NB4 (cell line): ENCODE measurements around the gene GRID2.
A peak's percentile ranks its signal among the peaks of the same experiment; 100 is the strongest.

ENCODE experiments used
- DNase-seq: peaks from one replicate; pipeline ENCODE4 v3.0.0; 2010; ENCODE audit warnings: low read depth
- H3K4me3 ChIP-seq: one replicate; pipeline ENCODE4 v1.5.1; 2011; ENCODE audit warnings: mild to moderate bottlenecking, low read depth, low read length, moderate library complexity
- CTCF ChIP-seq: IDR thresholded peaks from one replicate; pipeline ENCODE4 v1.5.1; 2012; ENCODE audit warnings: low read depth, low read length
- MAX ChIP-seq: IDR thresholded peaks from 2 replicates; pipeline ENCODE4 v1.6.1; 2011; ENCODE audit warnings: low read depth, low read length
- MYC ChIP-seq: IDR thresholded peaks from 2 replicates; pipeline ENCODE4 v1.6.1; 2011; ENCODE audit warnings: low read depth, low read length
- POLR2A ChIP-seq: IDR thresholded peaks from 2 replicates; pipeline ENCODE4 v1.6.1; 2011; ENCODE audit warnings: mild to moderate bottlenecking; ENCODE audit not compliant: insufficient read length; ENCODE audit errors: extremely low read depth

Gene GRID2

GRCh38 chr4:93698686-93699085 lies 1394.9 kb downstream of the GRID2 start:
- DNase-seq = no peak
- no peak for TF ChIP-seq MYC
- TF ChIP-seq MAX = no peak
- no peak for TF ChIP-seq CTCF
- no peak for TF ChIP-seq POLR2A
- H3K4me3 ChIP-seq = no peak overlapping the region

GRCh38 chr4:93700571-93700970 lies 1396.8 kb downstream of the GRID2 start:
- no peak for DNase-seq
- H3K4me3 ChIP-seq = no peak overlapping the region
- TF ChIP-seq MAX (no peak), MYC (no peak), CTCF (no peak), POLR2A (no peak)

- no peak overlapping the region for H3K4me3 ChIP-seq
- TF ChIP-seq POLR2A (no peak), MYC (no peak), CTCF (no peak), MAX (no peak)
- DNase-seq = peak; percentile 8
Measured at GRCh38 chr4:93710101-93710846, 1406.5 kb downstream of the GRID2 start.

- no peak overlapping the region for H3K4me3 ChIP-seq
- TF ChIP-seq POLR2A (no peak), CTCF (no peak), MAX (no peak), MYC (no peak)
- no peak for DNase-seq
Measured at GRCh38 chr4:93710847-93711430, 1407.2 kb downstream of the GRID2 start.

GRCh38 chr4:93718233-93718632 lies 1414.5 kb downstream of the GRID2 start:
- no peak for DNase-seq
- TF ChIP-seq MAX (no peak), CTCF (no peak), POLR2A (no peak), MYC (no peak)
- H3K4me3 ChIP-seq = no peak overlapping the region
